Caco-2 (cell line): ENCODE results near the gene SMIM8. TPM values are rescaled to one million over a fixed set of nuclear protein-coding genes. Genes with fewer than 3 reads are reported as not detected.

Source experiments
- BruUV-seq: library from RNA; stranded (reverse); fragments of 400-500 nt; replicated peaks from 2 replicates; lab custom pipeline; 2021; lab: Mats Ljungman, UMichigan
- CTCF ChIA-PET: fragments of 300-600 bp; sonication (Branson Sonifier 250); formaldehyde crosslinking; loops from one replicate; lab custom pipeline; 2022; ENCODE audit warnings: antibody characterized with exemption; lab: Charles Lee
- POLR2A ChIA-PET: fragments of 300-600 bp; sonication (Branson Sonifier 250); formaldehyde crosslinking; loops from one replicate; lab custom pipeline; 2022; ENCODE audit warnings: antibody characterized with exemption; lab: Charles Lee
- DNase-seq, 2 experiments: peaks; one replicate each; pipeline versions ENCODE4 v3.0.0 to v3.0.0-alpha.2; 2020 to 2022
- H3K27me3 ChIP-seq: replicated peaks from 2 replicates; pipeline ENCODE4 v1.6.0; 2011; ENCODE audit warnings: low read length; ENCODE audit not compliant: control insufficient read depth, insufficient read depth
- H3K36me3 ChIP-seq: 2 replicates; pipeline ENCODE4 v1.5.1; 2011; ENCODE audit warnings: low read length; ENCODE audit not compliant: control insufficient read depth, insufficient read depth
- H3K4me1 ChIP-seq: fragments of 250-450 bp; sonication (Bioruptor Pico); 2 replicates; pipeline ENCODE4 v1.5.1; 2020; ENCODE audit warnings: mild to moderate bottlenecking
- H3K4me3 ChIP-seq: 2 replicates; pipeline ENCODE4 v1.5.1; 2011; ENCODE audit warnings: low read depth, mild to moderate bottlenecking, control low read depth, low read length
- H3K9me3 ChIP-seq: fragments of 250-450 bp; sonication (Bioruptor Pico); 2 replicates; pipeline ENCODE4 v1.5.1; 2020; ENCODE audit warnings: mild to moderate bottlenecking, moderate library complexity
- H3K27ac Mint-ChIP-seq: one replicate; pipeline ENCODE4 v1.8.0; 2022; ENCODE audit warnings: mixed read lengths; ENCODE audit not compliant: unreplicated experiment
- H3K27me3 Mint-ChIP-seq: one replicate; pipeline ENCODE4 v1.8.0; 2022; ENCODE audit warnings: mixed read lengths; ENCODE audit not compliant: insufficient read depth, unreplicated experiment
- H3K36me3 Mint-ChIP-seq: one replicate; pipeline ENCODE4 v1.8.0; 2022; ENCODE audit warnings: mild to moderate bottlenecking, mixed read lengths; ENCODE audit not compliant: insufficient read depth, unreplicated experiment
- H3K4me1 Mint-ChIP-seq: one replicate; pipeline ENCODE4 v1.8.0; 2022; ENCODE audit warnings: low read depth, mixed read lengths; ENCODE audit not compliant: unreplicated experiment
- H3K4me3 Mint-ChIP-seq: one replicate; pipeline ENCODE4 v1.8.0; 2022; ENCODE audit warnings: mild to moderate bottlenecking, moderate library complexity, mixed read lengths; ENCODE audit not compliant: unreplicated experiment
- H3K9me3 Mint-ChIP-seq: one replicate; pipeline ENCODE4 v1.8.0; 2022; ENCODE audit warnings: mixed read lengths; ENCODE audit not compliant: unreplicated experiment
- intact Hi-C: fragments of 100-400 bp; cut with micrococcal nuclease; formaldehyde crosslinking; loops from one replicate; pipeline ENCODE4 v1.10.0; 2022; ENCODE audit not compliant: unreplicated experiment
- total RNA-seq: library from RNA; stranded (reverse); gene quantifications from 2 replicates; pipeline ENCODE4 v1.2.3, GENCODE V29; 2022
- TF ChIP-seq, protein P1 (sequence below), 2 experiments: fragments of 200-600 bp in 1 of 2; IDR thresholded peaks; 1 replicate in 1 of 2; 2 replicates in 1 of 2; pipeline versions ENCODE4 v1.5.1 to v1.8.0; 2011 to 2022; ENCODE audit warnings: antibody characterized with exemption in 1 of 2, control low read depth in 1 of 2, inconsistent platforms in 1 of 2, low read depth in 1 of 2, low read length in 1 of 2, mild to moderate bottlenecking in 1 of 2, moderate library complexity in 1 of 2; ENCODE audit not compliant: insufficient read depth in 1 of 2, severe bottlenecking in 1 of 2, unreplicated experiment in 1 of 2

SMIM8 gene
- total RNA-seq, 1 experiment from 2014 or later, result 8.5 TPM

GRCh38 chr6:87344731-87345130 is 22.3 kb downstream of the SMIM8 start, which contains the start of gene C6orf163:
Gene C6orf163, plus strand, starts transcription at chr6:87344813. Its CDS starts 287 bp downstream, at chr6:87345100.
- Histone ChIP-seq H3K4me3 (no peak within 1 kb of the TSS), H3K9me3 (no peaks in the 10 kb centered on the region), H3K27me3 (no peaks in the 10 kb centered on the region), H3K4me1 (peaks cover 25% of the 10 kb centered on the region), H3K36me3 (no peaks in the 10 kb centered on the region)
- Mint-ChIP-seq H3K4me1 (peaks cover 22% of the 10 kb centered on the region), H3K27ac (no peak within 1 kb of the TSS), H3K27me3 (no peaks in the 10 kb centered on the region), H3K36me3 (no peaks in the 10 kb centered on the region), H3K9me3 (no peaks in the 10 kb centered on the region), H3K4me3 (no peak within 1 kb of the TSS)
- no peak for DNase-seq
- no TSS peak for BruUV-seq
- ChIA-PET CTCF (no interaction called here), POLR2A (no interaction called here)
- intact Hi-C loops, result loop anchor here (5.0 kb wide), 1 partner anchor 272 kb away; no protein-coding TSS in a partner anchor
- TF ChIP-seq, protein P1, sequence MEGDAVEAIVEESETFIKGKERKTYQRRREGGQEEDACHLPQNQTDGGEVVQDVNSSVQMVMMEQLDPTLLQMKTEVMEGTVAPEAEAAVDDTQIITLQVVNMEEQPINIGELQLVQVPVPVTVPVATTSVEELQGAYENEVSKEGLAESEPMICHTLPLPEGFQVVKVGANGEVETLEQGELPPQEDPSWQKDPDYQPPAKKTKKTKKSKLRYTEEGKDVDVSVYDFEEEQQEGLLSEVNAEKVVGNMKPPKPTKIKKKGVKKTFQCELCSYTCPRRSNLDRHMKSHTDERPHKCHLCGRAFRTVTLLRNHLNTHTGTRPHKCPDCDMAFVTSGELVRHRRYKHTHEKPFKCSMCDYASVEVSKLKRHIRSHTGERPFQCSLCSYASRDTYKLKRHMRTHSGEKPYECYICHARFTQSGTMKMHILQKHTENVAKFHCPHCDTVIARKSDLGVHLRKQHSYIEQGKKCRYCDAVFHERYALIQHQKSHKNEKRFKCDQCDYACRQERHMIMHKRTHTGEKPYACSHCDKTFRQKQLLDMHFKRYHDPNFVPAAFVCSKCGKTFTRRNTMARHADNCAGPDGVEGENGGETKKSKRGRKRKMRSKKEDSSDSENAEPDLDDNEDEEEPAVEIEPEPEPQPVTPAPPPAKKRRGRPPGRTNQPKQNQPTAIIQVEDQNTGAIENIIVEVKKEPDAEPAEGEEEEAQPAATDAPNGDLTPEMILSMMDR (IDR thresholded peaks at IDR 0.05; ENCODE audit: insufficient read depth in 1 of 2, low read depth in 1 of 2, low read length in 1 of 2, severe bottlenecking in 1 of 2, unreplicated experiment in 1 of 2), result no peak

DNA sequence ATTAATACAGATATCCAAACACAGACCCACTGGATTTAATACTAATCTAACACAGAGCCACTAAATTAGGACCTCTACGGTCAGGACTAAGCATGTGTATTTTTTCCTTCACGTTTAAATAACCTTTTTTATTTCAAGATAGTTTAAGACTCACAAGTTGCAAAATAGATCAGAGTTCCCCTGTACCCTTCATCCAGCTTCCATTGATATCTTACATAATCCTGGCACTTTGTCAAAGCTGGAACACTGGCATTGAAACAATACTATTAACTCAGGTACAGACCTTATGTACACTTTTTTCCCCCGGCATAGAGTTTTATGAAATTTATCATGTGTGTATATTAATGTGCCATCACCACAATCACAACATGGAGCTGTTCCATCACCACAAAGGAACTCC is 24.3 kb downstream of the SMIM8 start:
- Histone ChIP-seq H3K36me3 (no peaks in the 10 kb centered on the region), H3K9me3 (no peaks in the 10 kb centered on the region), H3K4me1 (peaks cover 23% of the 10 kb centered on the region), H3K4me3 (no peak overlapping the region), H3K27me3 (no peaks in the 10 kb centered on the region)
- DNase-seq, result no peak
- intact Hi-C loops, result no loop called here
- POLR2A ChIA-PET, result no interaction called here
- no peaks in the 10 kb centered on the region for H3K36me3 Mint-ChIP-seq
- no TSS peak for BruUV-seq
- no peaks in the 10 kb centered on the region for H3K9me3 Mint-ChIP-seq
- CTCF ChIA-PET, result no interaction called here
- H3K27me3 Mint-ChIP-seq, result no peaks in the 10 kb centered on the region
- TF ChIP-seq, protein P1 (IDR thresholded peaks at IDR 0.05; ENCODE audit: insufficient read depth in 1 of 2, low read depth in 1 of 2, low read length in 1 of 2, severe bottlenecking in 1 of 2, unreplicated experiment in 1 of 2), result no peak
- no peak overlapping the region for H3K27ac Mint-ChIP-seq
- no peak overlapping the region for H3K4me3 Mint-ChIP-seq
- H3K4me1 Mint-ChIP-seq, result peaks cover 16% of the 10 kb centered on the region

DNA sequence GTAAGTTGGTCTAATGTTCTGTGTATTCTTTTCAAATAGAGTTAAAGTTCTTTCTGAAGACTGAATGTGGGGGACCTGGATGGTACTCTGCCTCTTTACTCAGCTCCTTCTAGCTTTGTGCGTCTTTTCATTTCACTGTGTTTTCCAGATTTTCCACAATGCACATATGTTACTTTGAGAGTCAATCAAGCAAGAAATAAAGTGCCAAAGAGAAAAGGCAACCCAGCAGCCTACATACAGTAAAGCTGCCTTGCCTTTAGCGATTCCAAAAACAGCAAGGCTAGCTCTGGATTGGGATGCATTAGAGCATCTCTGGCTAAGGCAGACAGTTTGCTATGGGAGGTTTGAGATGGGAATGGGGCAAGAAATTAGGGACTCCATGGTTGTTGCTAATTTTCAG is 27.5 kb downstream of the SMIM8 start:
- H3K4me3 ChIP-seq, result no peak overlapping the region
- no peaks in the 10 kb centered on the region for H3K9me3 ChIP-seq
- Mint-ChIP-seq H3K27me3 (no peaks in the 10 kb centered on the region), H3K4me3 (no peak overlapping the region), H3K4me1 (no peaks in the 10 kb centered on the region), H3K9me3 (no peaks in the 10 kb centered on the region), H3K27ac (no peak overlapping the region), H3K36me3 (no peaks in the 10 kb centered on the region)
- TF ChIP-seq, protein P1 (IDR thresholded peaks at IDR 0.05; ENCODE audit: insufficient read depth in 1 of 2, low read depth in 1 of 2, low read length in 1 of 2, severe bottlenecking in 1 of 2, unreplicated experiment in 1 of 2), result no peak
- no peak for DNase-seq
- intact Hi-C loops, result no loop called here
- H3K27me3 ChIP-seq, result no peaks in the 10 kb centered on the region
- POLR2A ChIA-PET, result no interaction called here
- H3K4me1 ChIP-seq, result no peaks in the 10 kb centered on the region
- BruUV-seq, result no TSS peak
- no peaks in the 10 kb centered on the region for H3K36me3 ChIP-seq
- CTCF ChIA-PET, result no interaction called here
